PFSK-1 (cell line): ENCODE results near the gene EVI5.

Source experiments
- FOXP2 ChIP-seq: optimal IDR thresholded peaks from 2 replicates; pipeline ENCODE3; 2011; ENCODE audit warnings: borderline replicate concordance, control low read depth, inconsistent platforms; ENCODE audit not compliant: insufficient read depth; ENCODE audit errors: extremely low read length, extremely low read depth
- POLR2AphosphoS5 ChIP-seq: IDR thresholded peaks from 2 replicates; pipeline ENCODE4 v1.6.1; 2012; ENCODE audit warnings: low read depth, mild to moderate bottlenecking, control low read depth, low read length, moderate library complexity
- REST ChIP-seq, 2 experiments: IDR thresholded peaks; 2 replicates each; pipeline versions ENCODE4 v1.6.1 to v1.8.0; 2011 to 2012; ENCODE audit warnings: low read depth in 2 of 2, low read length in 2 of 2, control low read depth in 1 of 2, inconsistent platforms in 1 of 2, mild to moderate bottlenecking in 1 of 2, moderate library complexity in 1 of 2; ENCODE audit not compliant: insufficient read depth in 1 of 2
- SIN3A ChIP-seq: IDR thresholded peaks from 2 replicates; pipeline ENCODE4 v1.6.1; 2012; ENCODE audit warnings: mild to moderate bottlenecking, low read length, moderate library complexity, borderline replicate concordance; ENCODE audit not compliant: insufficient read depth
- TAF1 ChIP-seq: IDR thresholded peaks from 2 replicates; pipeline ENCODE4 v1.6.1; 2012; ENCODE audit warnings: low read length, control low read depth, borderline replicate concordance; ENCODE audit not compliant: insufficient read depth

EVI5 gene

GRCh38 chr1:92816732-92817131 lies 31.8 kb upstream of the EVI5 start:
- no peak for TF ChIP-seq SIN3A
- TF ChIP-seq REST (IDR thresholded peaks at IDR 0.05; ENCODE audit: insufficient read depth in 1 of 2, low read depth in 2 of 2, low read length in 2 of 2): no peak
- TF ChIP-seq POLR2AphosphoS5: no peak
- TF ChIP-seq FOXP2: no peak
- no peak for TF ChIP-seq TAF1

- TF ChIP-seq TAF1 (no peak), REST (IDR thresholded peaks at IDR 0.05; ENCODE audit: insufficient read depth in 1 of 2, low read depth in 2 of 2, low read length in 2 of 2) (no peak), POLR2AphosphoS5 (no peak), FOXP2 (no peak), SIN3A (no peak)
Observed at GRCh38 chr1:92808381-92808780, 23.5 kb upstream of the EVI5 start.

DNA sequence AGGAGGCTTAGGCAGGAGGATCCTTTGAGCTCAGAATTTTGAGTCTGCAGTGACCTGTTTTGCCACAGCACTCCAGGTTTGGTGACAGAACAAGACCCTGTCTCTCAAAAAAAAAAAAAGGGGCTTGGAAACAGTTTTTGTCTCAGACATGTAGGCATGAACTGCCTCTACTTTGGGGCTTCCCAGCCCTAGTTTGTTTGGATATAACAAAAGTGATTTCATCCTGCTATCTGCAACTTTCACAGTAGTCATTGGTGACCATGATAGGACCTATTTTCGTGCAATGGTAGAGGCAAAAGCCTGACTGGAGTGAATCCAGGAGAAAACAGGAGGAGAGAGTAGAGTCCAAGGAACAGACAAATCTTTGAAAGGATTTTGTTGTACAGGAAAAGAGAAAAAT lies 20.3 kb upstream of the EVI5 start:
- TF ChIP-seq SIN3A (no peak), POLR2AphosphoS5 (no peak), TAF1 (no peak), REST (IDR thresholded peaks at IDR 0.05; ENCODE audit: insufficient read depth in 1 of 2, low read depth in 2 of 2, low read length in 2 of 2) (no peak), FOXP2 (no peak)

DNA sequence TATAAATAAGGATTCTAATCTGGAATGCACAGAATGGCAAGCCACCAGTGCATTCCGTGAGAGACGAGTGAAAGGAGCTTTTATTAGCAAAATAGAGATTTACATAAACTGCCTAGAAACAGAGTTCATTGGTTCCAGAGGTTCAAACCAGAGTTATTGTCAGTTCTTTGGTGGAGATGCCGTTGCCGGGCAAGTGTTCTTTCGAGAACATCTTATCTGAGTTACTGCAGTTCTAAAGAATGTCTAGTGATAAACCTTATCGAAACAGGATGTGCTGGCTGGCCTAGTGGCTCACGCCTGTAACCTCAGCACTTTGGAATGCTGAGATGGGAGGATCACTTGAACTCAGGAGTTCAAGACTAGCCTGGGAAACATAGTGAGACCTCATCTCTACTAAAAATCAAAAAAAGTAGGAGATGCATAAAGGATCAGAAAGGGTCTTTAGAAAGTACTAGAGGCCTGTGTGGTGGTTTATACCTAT lies 19.9 kb upstream of the EVI5 start:
- no peak for TF ChIP-seq POLR2AphosphoS5
- no peak for TF ChIP-seq FOXP2
- no peak for TF ChIP-seq REST (IDR thresholded peaks at IDR 0.05; ENCODE audit: insufficient read depth in 1 of 2, low read depth in 2 of 2, low read length in 2 of 2)
- TF ChIP-seq SIN3A: no peak
- no peak for TF ChIP-seq TAF1
